Activated B cell treated with CpG ODN at 0.5 μM for 24 hours (primary cell): ENCODE data around the gene GNG4. TPM values are rescaled to one million over a fixed set of nuclear protein-coding genes. Genes with fewer than 3 reads are reported as not detected.

ENCODE experiments used
- ATAC-seq: fragments of 200-7000 bp; cut with Tn5 transposase; one replicate; pipeline ENCODE4 v1.10.0; 2021; ENCODE audit warnings: low read depth, mild to moderate bottlenecking, moderate library complexity
- CTCF ChIA-PET: fragments of 350-600 bp; sonication (Branson Sonifier 250); formaldehyde crosslinking; loops from one replicate; lab custom pipeline; 2021; ENCODE audit warnings: antibody characterized with exemption; lab: Charles Lee
- POLR2A ChIA-PET: fragments of 350-600 bp; sonication (Branson Sonifier 250); formaldehyde crosslinking; loops from one replicate; lab custom pipeline; 2021; ENCODE audit warnings: antibody characterized with exemption; lab: Charles Lee
- DNase-seq: peaks from one replicate; pipeline ENCODE4 v3.0.0; 2022
- H3K27ac Mint-ChIP-seq: one replicate; pipeline ENCODE4 v1.8.0; 2020; ENCODE audit warnings: mixed read lengths
- H3K27me3 Mint-ChIP-seq: one replicate; pipeline ENCODE4 v1.8.0; 2021; ENCODE audit warnings: mixed read lengths
- H3K36me3 Mint-ChIP-seq: one replicate; pipeline ENCODE4 v1.8.0; 2021; ENCODE audit warnings: low read depth, mixed read lengths
- H3K4me1 Mint-ChIP-seq: one replicate; pipeline ENCODE4 v1.8.0; 2021; ENCODE audit warnings: mixed read lengths
- H3K4me3 Mint-ChIP-seq: one replicate; pipeline ENCODE4 v1.8.0; 2020; ENCODE audit warnings: mild to moderate bottlenecking, mixed read lengths
- H3K9me3 Mint-ChIP-seq: one replicate; pipeline ENCODE4 v1.8.0; 2020; ENCODE audit warnings: mixed read lengths
- intact Hi-C: fragments of 100-400 bp; cut with micrococcal nuclease; formaldehyde crosslinking; loops from one replicate; pipeline ENCODE4 v1.15.1; 2024
- total RNA-seq: library from RNA; stranded (reverse); gene quantifications from 2 replicates; pipeline ENCODE4 v1.2.3, GENCODE V29; 2022
- TF ChIP-seq, protein P1 (sequence below): fragments of 200-600 bp; IDR thresholded peaks from one replicate; pipeline ENCODE4 v1.8.0; 2022; ENCODE audit warnings: antibody characterized with exemption, mild to moderate bottlenecking

Gene GNG4
- total RNA-seq, 1 donor from 2014 or later = 2.2 TPM

DNA sequence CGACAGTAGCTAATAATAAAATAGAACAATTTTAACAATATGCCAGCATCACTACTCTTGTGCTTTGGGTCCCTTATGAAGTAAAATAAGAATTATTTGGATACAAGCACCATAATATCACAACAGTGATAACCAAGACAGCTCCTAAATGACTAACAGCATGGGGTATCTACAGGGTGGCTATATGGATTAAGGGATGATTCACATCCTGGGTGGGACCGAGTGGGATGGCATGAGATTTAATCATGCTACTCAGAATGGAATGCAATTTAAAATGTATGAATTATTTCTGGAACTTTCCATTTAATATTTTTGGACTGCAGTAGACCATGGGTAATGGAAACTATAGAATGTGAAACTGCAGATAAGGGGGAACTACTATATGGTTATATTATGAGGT, 117.2 kb downstream of the GNG4 start:
- Mint-ChIP-seq H3K27me3 (peaks cover 6% of the 10 kb centered on the region), H3K27ac (no peak overlapping the region), H3K4me1 (no peaks in the 10 kb centered on the region), H3K4me3 (no peak overlapping the region), H3K36me3 (no peaks in the 10 kb centered on the region), H3K9me3 (no peaks in the 10 kb centered on the region)
- CTCF ChIA-PET = no interaction called here
- intact Hi-C loops = no loop called here
- POLR2A ChIA-PET = no interaction called here
- TF ChIP-seq, protein P1, sequence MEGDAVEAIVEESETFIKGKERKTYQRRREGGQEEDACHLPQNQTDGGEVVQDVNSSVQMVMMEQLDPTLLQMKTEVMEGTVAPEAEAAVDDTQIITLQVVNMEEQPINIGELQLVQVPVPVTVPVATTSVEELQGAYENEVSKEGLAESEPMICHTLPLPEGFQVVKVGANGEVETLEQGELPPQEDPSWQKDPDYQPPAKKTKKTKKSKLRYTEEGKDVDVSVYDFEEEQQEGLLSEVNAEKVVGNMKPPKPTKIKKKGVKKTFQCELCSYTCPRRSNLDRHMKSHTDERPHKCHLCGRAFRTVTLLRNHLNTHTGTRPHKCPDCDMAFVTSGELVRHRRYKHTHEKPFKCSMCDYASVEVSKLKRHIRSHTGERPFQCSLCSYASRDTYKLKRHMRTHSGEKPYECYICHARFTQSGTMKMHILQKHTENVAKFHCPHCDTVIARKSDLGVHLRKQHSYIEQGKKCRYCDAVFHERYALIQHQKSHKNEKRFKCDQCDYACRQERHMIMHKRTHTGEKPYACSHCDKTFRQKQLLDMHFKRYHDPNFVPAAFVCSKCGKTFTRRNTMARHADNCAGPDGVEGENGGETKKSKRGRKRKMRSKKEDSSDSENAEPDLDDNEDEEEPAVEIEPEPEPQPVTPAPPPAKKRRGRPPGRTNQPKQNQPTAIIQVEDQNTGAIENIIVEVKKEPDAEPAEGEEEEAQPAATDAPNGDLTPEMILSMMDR = no peak
- ATAC-seq = no peak
- no peak for DNase-seq

DNA sequence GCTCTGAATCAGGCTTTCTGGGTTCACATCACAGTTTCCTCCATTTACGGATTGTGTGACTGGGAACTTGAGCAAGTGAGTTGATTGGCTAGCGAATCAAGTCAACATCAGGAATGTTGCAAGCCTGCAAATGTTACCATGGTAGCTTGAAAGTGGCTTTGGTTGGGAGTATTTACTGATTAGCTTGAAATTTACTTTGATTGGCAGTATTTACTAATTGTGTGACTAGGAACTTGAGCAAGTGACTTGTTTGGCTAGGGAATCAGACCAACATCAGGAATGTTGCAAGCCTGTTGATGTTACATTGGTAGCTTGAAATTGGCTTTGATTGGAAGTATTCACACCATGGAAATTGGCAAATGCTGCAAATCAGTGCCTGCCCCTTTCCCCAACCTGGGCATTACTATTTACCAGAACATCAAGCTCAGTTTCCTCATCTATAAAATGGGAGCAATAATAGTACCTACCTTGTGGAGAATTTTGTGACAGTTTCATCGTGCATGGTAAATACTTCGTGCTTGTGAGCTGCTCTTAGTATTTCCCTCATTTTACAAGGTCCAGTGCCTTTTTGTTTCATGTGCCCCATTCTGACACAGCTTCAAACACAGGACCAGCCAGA, 122.3 kb downstream of the GNG4 start:
- DNase-seq (no peak), ATAC-seq (no peak)
- CTCF ChIA-PET = interaction anchor here (0.6 kb wide), 1 partner anchor 220 kb away, joined by 3 read pairs; no protein-coding TSS in a partner anchor
- Mint-ChIP-seq H3K9me3 (no peaks in the 10 kb centered on the region), H3K27ac (no peak overlapping the region), H3K4me3 (no peak overlapping the region), H3K36me3 (no peaks in the 10 kb centered on the region), H3K4me1 (no peaks in the 10 kb centered on the region), H3K27me3 (peaks cover 4% of the 10 kb centered on the region)
- TF ChIP-seq, protein P1 = no peak
- intact Hi-C loops = no loop called here
- POLR2A ChIA-PET = no interaction called here

DNA sequence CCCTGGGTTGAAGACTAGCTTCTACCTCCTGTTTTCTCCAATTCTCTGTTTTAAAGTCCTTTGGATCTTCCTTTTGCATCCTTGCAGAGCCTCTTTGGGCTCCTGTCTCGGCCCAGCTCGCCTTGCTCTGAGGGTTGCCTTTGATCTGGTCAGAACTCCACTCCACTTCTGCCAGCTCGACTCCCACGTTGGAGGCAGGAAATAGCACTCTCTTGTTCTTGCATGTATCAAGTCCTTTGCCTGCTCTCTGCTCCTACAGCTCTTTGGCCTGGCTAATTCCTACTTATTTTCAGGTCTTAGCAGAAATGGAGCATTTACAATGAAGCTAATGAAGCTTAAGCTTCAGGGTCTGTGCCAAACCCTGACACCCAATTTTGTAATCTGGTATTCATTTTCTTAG, 124.3 kb downstream of the GNG4 start:
- TF ChIP-seq, protein P1 = no peak
- Mint-ChIP-seq H3K27me3 (peaks cover 3% of the 10 kb centered on the region), H3K4me1 (no peaks in the 10 kb centered on the region), H3K9me3 (no peaks in the 10 kb centered on the region), H3K4me3 (no peak overlapping the region), H3K27ac (no peak overlapping the region), H3K36me3 (no peaks in the 10 kb centered on the region)
- ChIA-PET CTCF (no interaction called here), POLR2A (no interaction called here)
- ATAC-seq (no peak), DNase-seq (no peak)
- intact Hi-C loops = no loop called here

DNA sequence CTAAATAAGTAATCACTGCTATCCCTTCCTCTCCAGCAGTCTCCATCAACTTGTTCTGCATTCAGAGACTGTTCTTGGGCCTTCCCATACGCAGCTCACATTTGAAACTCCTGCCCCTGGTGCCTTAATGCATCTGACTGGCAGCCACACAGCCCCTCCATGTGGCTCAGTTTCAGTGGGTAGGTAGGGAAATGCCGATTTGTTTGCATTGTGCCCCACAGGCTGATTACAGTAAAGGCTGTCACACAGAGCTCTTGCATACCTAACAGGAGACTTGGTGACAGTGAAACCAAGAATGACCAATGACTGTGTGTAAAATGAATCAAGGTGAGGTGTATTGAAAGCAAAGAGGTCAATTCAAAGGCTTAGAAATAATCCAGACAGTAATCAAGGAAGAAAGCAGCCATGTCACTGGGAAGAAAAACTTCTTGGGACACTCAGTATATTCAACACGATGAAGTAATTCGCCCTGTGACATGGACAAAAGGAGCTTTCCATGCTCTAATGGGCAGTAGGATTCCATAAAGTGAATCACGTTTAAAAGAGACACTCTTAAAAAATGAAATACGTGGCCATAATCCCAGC, 132.6 kb downstream of the GNG4 start:
- no peak overlapping the region for H3K4me3 Mint-ChIP-seq
- TF ChIP-seq, protein P1 = no peak
- CTCF ChIA-PET = no interaction called here
- H3K9me3 Mint-ChIP-seq = no peaks in the 10 kb centered on the region
- no peak overlapping the region for H3K27ac Mint-ChIP-seq
- ATAC-seq = no peak
- no peak for DNase-seq
- intact Hi-C loops = no loop called here
- H3K27me3 Mint-ChIP-seq = peaks cover 6% of the 10 kb centered on the region
- no peaks in the 10 kb centered on the region for H3K36me3 Mint-ChIP-seq
- H3K4me1 Mint-ChIP-seq = peaks cover 1% of the 10 kb centered on the region
- POLR2A ChIA-PET = no interaction called here

DNA sequence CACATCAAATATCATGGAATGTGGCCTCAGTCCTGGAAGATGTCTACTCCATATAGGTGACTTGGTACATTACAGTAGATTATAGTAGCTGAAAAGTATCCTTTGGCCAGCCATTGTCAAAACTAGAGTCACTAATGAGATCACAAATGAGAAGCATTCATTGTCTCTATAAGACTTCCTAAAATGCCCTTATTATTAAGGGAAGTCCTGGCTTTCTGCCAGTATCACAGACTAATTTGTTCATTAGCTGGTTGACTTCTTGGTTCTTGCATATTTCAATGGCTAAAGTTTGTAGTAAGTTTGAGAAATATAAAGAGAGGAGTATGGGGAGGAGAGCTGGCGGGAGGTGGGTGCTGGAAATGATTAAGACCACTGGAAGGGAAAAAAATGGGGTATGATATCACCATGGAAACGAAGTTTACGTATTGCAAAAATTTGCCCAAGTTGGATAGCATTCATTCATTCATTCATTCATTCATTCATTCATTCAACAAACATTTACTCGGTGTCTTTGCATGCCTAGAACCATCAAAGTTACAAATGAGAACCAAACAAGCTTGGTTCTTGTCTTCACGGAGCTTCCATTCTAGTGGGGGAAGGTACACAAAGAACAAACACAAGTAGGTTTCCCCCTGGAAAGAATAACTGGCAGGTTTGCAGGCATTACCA, 133.6 kb downstream of the GNG4 start:
- TF ChIP-seq, protein P1 = no peak
- no peak for DNase-seq
- H3K27me3 Mint-ChIP-seq = peaks cover 3% of the 10 kb centered on the region
- no peak for ATAC-seq
- intact Hi-C loops = no loop called here
- H3K4me3 Mint-ChIP-seq = no peak overlapping the region
- H3K36me3 Mint-ChIP-seq = no peaks in the 10 kb centered on the region
- CTCF ChIA-PET = interaction anchor here (1.2 kb wide), 1 partner anchor 12 kb away, joined by 4 read pairs; the partner anchor contains the start of gene B3GALNT2
- H3K4me1 Mint-ChIP-seq = peaks cover 1% of the 10 kb centered on the region
- POLR2A ChIA-PET = no interaction called here
- no peaks in the 10 kb centered on the region for H3K9me3 Mint-ChIP-seq
- no peak overlapping the region for H3K27ac Mint-ChIP-seq
